Adrenal gland (tissue), 12 donors: Measurements from ENCODE around the gene CYP2J2. TPM values are rescaled to one million over a fixed set of nuclear protein-coding genes. Genes with fewer than 3 reads are reported as not detected.

ENCODE experiments used
- DNase-seq, 7 donors: peaks; one replicate each; pipeline ENCODE4 v3.0.0-alpha.2; 2019 to 2020
- H3K27ac ChIP-seq, 5 donors: fragments of 200-600 bp; sonication (generic) in 4 of 5; 1 replicate in 3 of 5; 2 replicates in 2 of 5; pipeline versions ENCODE4 v1.5.1 to v1.8.0; 2016 to 2020; ENCODE audit warnings: mild to moderate bottlenecking in 1 of 5
- H3K27me3 ChIP-seq: fragments of 200-600 bp; 2 replicates; pipeline ENCODE4 v1.8.0; 2021
- H3K36me3 ChIP-seq, 2 donors: fragments of 200-600 bp; replicated peaks in 1 of 2; 1 replicate in 1 of 2; 2 replicates in 1 of 2; pipeline versions ENCODE4 v1.5.1 to v1.8.0; 2018 to 2022
- H3K4me1 ChIP-seq, 2 donors: fragments of 200-600 bp; replicated peaks in 1 of 2; 1 replicate in 1 of 2; 2 replicates in 1 of 2; pipeline versions ENCODE4 v1.5.1 to v1.8.0; 2018 to 2021
- H3K4me3 ChIP-seq, 4 donors: fragments of 200-600 bp; sonication (generic) in 3 of 4; one replicate each; pipeline ENCODE4 v1.5.1; 2016 to 2018
- H3K9me3 ChIP-seq, 3 donors: fragments of 200-600 bp; sonication (generic) in 1 of 3; replicated peaks in 1 of 3; 1 replicate in 2 of 3; 2 replicates in 1 of 3; pipeline versions ENCODE4 v1.5.1 to v1.8.0; 2016 to 2021
- CTCF ChIP-seq, 6 experiments: fragments of 450-650 bp in 4 of 6; fragments of 200-600 bp in 2 of 6; sonication (generic) in 1 of 6; IDR thresholded peaks; 1 replicate in 5 of 6; 2 replicates in 1 of 6; pipeline versions ENCODE4 v1.5.1 to v1.8.0; 2016 to 2021; ENCODE audit warnings: antibody characterized with exemption in 6 of 6, mild to moderate bottlenecking in 2 of 6, moderate library complexity in 1 of 6
- POLR2A ChIP-seq, 2 donors: fragments of 450-650 bp; IDR thresholded peaks; one replicate each; pipeline ENCODE4 v1.6.1; 2017; ENCODE audit warnings: antibody characterized with exemption in 2 of 2, mild to moderate bottlenecking in 2 of 2, moderate library complexity in 1 of 2
- WGBS, 4 donors: extraction: QIAGEN DNeasy Blood & Tissue Kit in 2 of 4; methylation state at CpG; one replicate each; pipeline versions ENCODE4 v1.1.5 to v1.1.7; 2013 to 2017; 5-methylcytosine and 5-hydroxymethylcytosine counted together
- intact Hi-C, 2 donors: fragments of 100-400 bp; cut with DNase I; formaldehyde crosslinking; loops; one replicate each; pipeline versions ENCODE4 v1.14.1 to v1.15.0; 2022 to 2023
- polyA plus RNA-seq, 3 donors: library from polyadenylated mRNA; stranded (reverse); fragments of 200-250 nt in 2 of 3; fragments of 350-450 nt in 1 of 3; fragmentation: Illumina TruSeq in 1 of 3; extraction: RNeasy Lipid Tissue Mini Kit (QIAGEN cat#74804) in 1 of 3; gene quantifications; one replicate each; pipeline ENCODE4 v1.2.3, GENCODE V29; 2013 to 2014
- total RNA-seq, 9 donors: library from RNA; depleted of rRNA in 4 of 9; stranded (reverse); fragments of >200 nt in 4 of 9; fragments of 120-200 nt in 1 of 9; fragmentation: NEBNext Ultra II Directional in 1 of 9; extraction: Animal tissue kit (Norgen Biotek cat#: 25700) in 1 of 9; gene quantifications; one replicate each; pipeline versions ENCODE4 v1.1.0 to v1.2.4, GENCODE V29; 2013 to 2023
- donor health status: healthy with polysubstance abuse.
- donor health status: Bipolar disorder and iron deficiency.
- donor health status: DM: yes; HTN: yes; CAD: no.
- donor health status: DM: no; HTN: no; CAD: no.
- donor health status: DM: no; HTN: no; CAD: no.
- donor health status: DM: yes; HTN: yes; CAD: no.

Gene CYP2J2
- total and polyA plus RNA-seq, 12 donors: 0.14 to 1.0 (median 0.44) TPM; not detected in 1

GRCh38 chr1:59947047-59947938 lies 20.7 kb upstream of the CYP2J2 start:
- TF ChIP-seq CTCF (IDR thresholded peaks at IDR 0.05): peak; percentile 77 to 90 (median 86)
- no peak for TF ChIP-seq POLR2A (IDR thresholded peaks at IDR 0.05)
- no peaks in the 10 kb centered on the region for H3K9me3 ChIP-seq
- intact Hi-C loops: loop anchor here in 1 of 2 donors (5.0 kb wide), 1 partner anchor 45 kb away; no protein-coding TSS in a partner anchor
- H3K27ac ChIP-seq: no peak overlapping the region
- WGBS, 4 donors: 2 to 4% (median 3%) methylated on average over 6 of the region's 6 CpGs
- no peaks in the 10 kb centered on the region for H3K4me1 ChIP-seq
- peak; percentile 45 to 81 (median 64) for DNase-seq
- H3K4me3 ChIP-seq: no peak overlapping the region
- no peaks in the 10 kb centered on the region for H3K27me3 ChIP-seq
- no peaks in the 10 kb centered on the region for H3K36me3 ChIP-seq

- Histone ChIP-seq H3K27ac (no peak overlapping the region), H3K27me3 (no peaks in the 10 kb centered on the region), H3K36me3 (no peaks in the 10 kb centered on the region), H3K4me3 (no peak overlapping the region), H3K4me1 (no peaks in the 10 kb centered on the region), H3K9me3 (no peaks in the 10 kb centered on the region)
- DNase-seq: no peak
- intact Hi-C loops: loop anchor here in 1 of 2 donors (5.0 kb wide), 1 partner anchor 43 kb away; no protein-coding TSS in a partner anchor
- 30 to 48% (median 33%) methylated on average over 1 of the region's 1 CpG for WGBS, 4 donors
- no peak for TF ChIP-seq CTCF (IDR thresholded peaks at IDR 0.05)
- no peak for TF ChIP-seq POLR2A (IDR thresholded peaks at IDR 0.05)
Observed at GRCh38 chr1:59945790-59946189, 19.2 kb upstream of the CYP2J2 start.

DNA sequence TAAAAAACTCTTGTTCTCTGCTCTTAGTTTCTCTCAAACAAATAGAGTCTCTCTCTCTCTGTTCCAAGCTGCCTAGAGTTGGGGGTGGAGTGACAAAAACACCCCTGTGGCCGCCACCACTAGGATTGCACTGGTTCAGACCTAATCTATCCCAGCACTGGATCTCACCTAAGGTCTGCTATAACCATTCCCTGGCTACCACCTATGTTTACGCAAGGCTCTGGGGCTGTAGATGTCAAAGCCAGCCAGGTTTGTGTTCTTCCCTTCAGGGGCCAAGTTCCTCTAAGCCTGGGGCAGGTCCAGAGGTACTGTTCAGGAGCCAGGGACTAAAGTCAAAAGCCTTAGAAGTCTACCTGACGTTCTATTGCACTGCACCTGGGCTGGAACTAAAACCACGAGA lies 12.8 kb upstream of the CYP2J2 start:
- H3K36me3 ChIP-seq: no peaks in the 10 kb centered on the region
- TF ChIP-seq POLR2A (IDR thresholded peaks at IDR 0.05): no peak
- TF ChIP-seq CTCF (IDR thresholded peaks at IDR 0.05): no peak
- H3K4me1 ChIP-seq: no peaks in the 10 kb centered on the region
- WGBS, 4 donors: 67 to 95% (median 88%) methylated on average over 4 of the region's 4 CpGs
- intact Hi-C loops: no loop called here
- no peak overlapping the region for H3K27ac ChIP-seq
- H3K4me3 ChIP-seq: no peak overlapping the region
- H3K9me3 ChIP-seq: no peaks in the 10 kb centered on the region
- no peaks in the 10 kb centered on the region for H3K27me3 ChIP-seq
- DNase-seq: no peak

- no peaks in the 10 kb centered on the region for H3K36me3 ChIP-seq
- no peak overlapping the region for H3K27ac ChIP-seq
- no peaks in the 10 kb centered on the region for H3K9me3 ChIP-seq
- no peaks in the 10 kb centered on the region for H3K27me3 ChIP-seq
- TF ChIP-seq POLR2A (IDR thresholded peaks at IDR 0.05) (no peak), CTCF (IDR thresholded peaks at IDR 0.05) (no peak)
- 73 to 82% (median 78%) methylated on average over 3 of the region's 3 CpGs for WGBS, 4 donors
- H3K4me1 ChIP-seq: no peaks in the 10 kb centered on the region
- H3K4me3 ChIP-seq: no peak overlapping the region
- intact Hi-C loops: no loop called here
- no peak for DNase-seq
Observed at GRCh38 chr1:59937636-59938210, 11.2 kb upstream of the CYP2J2 start.
